ENCODE measurements around the gene CLDN18.

CLDN18 gene

DNA sequence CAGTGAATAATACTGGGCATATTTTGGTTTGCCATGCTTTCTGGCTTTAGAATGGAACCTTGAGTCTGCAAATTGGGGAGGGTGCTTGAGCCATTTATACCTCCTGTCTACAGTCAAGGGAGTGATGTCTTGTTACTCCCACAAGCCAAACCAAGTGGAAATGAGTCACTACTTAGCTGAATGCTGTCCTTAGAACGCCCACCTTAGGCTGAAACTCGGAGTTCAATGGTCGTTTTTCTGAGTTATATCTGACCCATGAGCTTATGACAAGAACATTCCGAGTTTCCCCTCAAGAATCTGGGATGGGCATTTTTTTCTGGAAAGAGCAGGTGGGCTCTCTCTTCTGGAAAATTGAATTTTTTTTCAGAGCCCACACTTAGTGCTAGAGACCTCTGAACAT, 17.4 kb upstream of the CLDN18 start:
- DNase-seq (ENCODE audit: insufficient read length, low spot score) (no peak), FAIRE-seq (no peak)
- no peak for TF ChIP-seq POLR2A (IDR thresholded peaks at IDR 0.05; ENCODE audit: low read depth, low read length)
- no peak for TF ChIP-seq POLR2AphosphoS5 (IDR thresholded peaks at IDR 0.05; ENCODE audit: low read depth, low read length)
- no peak for TF ChIP-seq POU2F2 (IDR thresholded peaks at IDR 0.05; ENCODE audit: low read depth, low read length)
- TF ChIP-seq TAF1 (IDR thresholded peaks at IDR 0.05; ENCODE audit: low read depth, low read length): no peak
- no peak for TF ChIP-seq PAX5 (IDR thresholded peaks at IDR 0.05; ENCODE audit: insufficient read depth, low read length, severe bottlenecking)
- no peak for TF ChIP-seq SPI1 (IDR thresholded peaks at IDR 0.05; ENCODE audit: low read depth, low read length)

DNA sequence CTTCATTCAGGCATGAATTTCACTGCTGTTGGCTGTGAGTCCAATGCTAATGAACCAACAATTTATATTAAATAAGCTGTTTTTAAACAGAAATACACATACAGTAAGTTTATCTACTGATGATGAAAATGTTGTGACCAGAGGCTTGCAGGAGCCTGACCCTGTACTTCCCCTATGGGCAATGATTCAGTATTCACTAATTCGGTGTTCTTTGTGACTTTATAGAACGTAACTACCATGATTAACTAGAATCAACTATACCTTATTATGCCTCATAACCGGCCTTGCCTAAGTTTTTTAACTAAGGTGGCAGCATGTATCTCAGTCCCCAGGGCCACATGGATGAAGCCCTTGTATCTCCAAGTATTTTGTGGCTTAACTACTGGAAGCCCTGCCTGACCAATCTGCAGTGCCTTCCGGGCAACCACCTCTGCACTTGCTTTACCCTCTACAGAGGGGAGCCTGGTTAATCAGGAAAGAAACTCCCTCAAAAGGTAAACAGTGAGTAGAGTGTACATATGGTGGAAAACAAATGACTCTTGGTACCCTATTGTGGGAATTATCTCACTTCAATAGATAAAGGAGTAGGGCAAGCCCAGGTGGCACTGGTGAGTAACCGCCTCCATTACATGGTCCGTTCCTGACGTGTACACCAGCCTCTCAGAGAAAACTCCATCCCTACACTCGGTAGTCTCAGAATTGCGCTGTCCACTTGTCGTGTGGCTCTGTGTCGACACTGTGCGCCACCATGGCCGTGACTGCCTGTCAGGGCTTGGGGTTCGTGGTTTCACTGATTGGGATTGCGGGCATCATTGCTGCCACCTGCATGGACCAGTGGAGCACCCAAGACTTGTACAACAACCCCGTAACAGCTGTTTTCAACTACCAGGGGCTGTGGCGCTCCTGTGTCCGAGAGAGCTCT, 11.6 kb upstream of the CLDN18 start:
- no peak for FAIRE-seq
- TF ChIP-seq SPI1 (IDR thresholded peaks at IDR 0.05; ENCODE audit: low read depth, low read length) (no peak), TAF1 (IDR thresholded peaks at IDR 0.05; ENCODE audit: low read depth, low read length) (no peak), POLR2A (IDR thresholded peaks at IDR 0.05; ENCODE audit: low read depth, low read length) (no peak), PAX5 (IDR thresholded peaks at IDR 0.05; ENCODE audit: insufficient read depth, low read length, severe bottlenecking) (no peak), POLR2AphosphoS5 (IDR thresholded peaks at IDR 0.05; ENCODE audit: low read depth, low read length) (no peak), POU2F2 (IDR thresholded peaks at IDR 0.05; ENCODE audit: low read depth, low read length) (no peak)

DNA sequence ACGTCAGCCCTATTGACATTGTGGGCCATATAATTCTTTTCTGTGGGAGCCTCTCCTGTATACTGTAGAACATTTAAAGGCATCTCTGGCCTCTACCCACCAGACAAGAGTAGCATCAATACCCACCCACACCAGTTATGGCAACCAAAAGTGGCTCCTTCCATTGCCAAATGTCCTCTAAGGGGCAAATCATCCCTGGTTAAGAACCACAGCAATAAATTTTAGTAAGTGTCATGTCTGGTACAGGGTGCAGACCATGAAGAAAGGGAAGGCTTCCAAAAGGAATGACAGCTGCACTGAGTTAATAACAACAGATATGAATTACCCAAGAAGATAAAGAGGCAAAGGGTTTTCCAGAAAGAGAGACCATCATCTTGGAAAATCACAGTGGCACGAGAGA, 6.9 kb upstream of the CLDN18 start:
- no peak for FAIRE-seq
- no peak for DNase-seq (ENCODE audit: insufficient read length, low spot score)
- no peak for TF ChIP-seq POLR2AphosphoS5 (IDR thresholded peaks at IDR 0.05; ENCODE audit: low read depth, low read length)
- TF ChIP-seq POU2F2 (IDR thresholded peaks at IDR 0.05; ENCODE audit: low read depth, low read length): no peak
- no peak for TF ChIP-seq PAX5 (IDR thresholded peaks at IDR 0.05; ENCODE audit: insufficient read depth, low read length, severe bottlenecking)
- TF ChIP-seq POLR2A (IDR thresholded peaks at IDR 0.05; ENCODE audit: low read depth, low read length): no peak
- TF ChIP-seq TAF1 (IDR thresholded peaks at IDR 0.05; ENCODE audit: low read depth, low read length): no peak
- no peak for TF ChIP-seq SPI1 (IDR thresholded peaks at IDR 0.05; ENCODE audit: low read depth, low read length)

More for the DNA sequence above, 11.6 kb upstream of the CLDN18 start:
- no peak for DNase-seq (ENCODE audit: insufficient read length, low spot score)

DNA sequence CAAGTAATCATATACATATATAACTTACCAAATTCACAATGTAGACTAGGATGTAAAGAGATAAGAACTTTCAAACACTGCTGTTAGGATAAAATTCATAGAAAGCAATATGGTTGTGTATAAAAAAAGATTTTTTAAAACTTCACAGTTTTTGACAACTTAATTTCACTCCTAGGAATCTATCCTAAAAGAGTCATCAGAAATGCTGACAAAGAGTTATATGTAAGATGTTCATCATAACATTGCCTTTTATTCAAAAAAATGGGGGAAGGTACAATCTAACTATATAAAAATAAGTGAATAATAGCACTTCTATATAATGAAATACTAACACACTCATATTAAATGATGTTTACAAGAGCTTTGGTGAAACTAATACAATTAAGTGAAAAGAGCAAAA, 4.3 kb upstream of the CLDN18 start:
- no peak for DNase-seq (ENCODE audit: insufficient read length, low spot score)
- TF ChIP-seq POLR2AphosphoS5 (IDR thresholded peaks at IDR 0.05; ENCODE audit: low read depth, low read length) (no peak), SPI1 (IDR thresholded peaks at IDR 0.05; ENCODE audit: low read depth, low read length) (no peak), POLR2A (IDR thresholded peaks at IDR 0.05; ENCODE audit: low read depth, low read length) (no peak), PAX5 (IDR thresholded peaks at IDR 0.05; ENCODE audit: insufficient read depth, low read length, severe bottlenecking) (no peak), TAF1 (IDR thresholded peaks at IDR 0.05; ENCODE audit: low read depth, low read length) (no peak), POU2F2 (IDR thresholded peaks at IDR 0.05; ENCODE audit: low read depth, low read length) (no peak)
- FAIRE-seq: no peak

DNA sequence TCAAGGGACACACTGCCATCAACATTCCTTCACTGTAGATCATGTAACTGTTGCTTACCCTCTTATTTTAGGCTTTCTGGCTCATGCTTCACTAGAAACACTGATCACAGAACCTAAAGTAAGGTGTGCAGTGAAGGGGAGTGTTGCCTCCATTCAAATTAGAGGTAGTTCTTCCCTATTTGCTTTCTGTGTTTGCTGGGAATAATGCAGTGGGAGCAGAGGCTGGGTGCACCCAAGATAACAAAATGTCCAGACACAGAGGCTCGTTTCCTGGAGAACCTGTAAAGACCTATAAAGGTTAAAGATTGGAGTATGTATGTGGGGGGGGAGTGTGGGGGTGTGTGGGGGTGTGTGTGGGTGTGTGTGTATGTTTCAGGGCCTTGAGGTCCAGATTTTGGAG, 2.1 kb upstream of the CLDN18 start:
- FAIRE-seq (no peak), DNase-seq (ENCODE audit: insufficient read length, low spot score) (no peak)
- TF ChIP-seq TAF1 (IDR thresholded peaks at IDR 0.05; ENCODE audit: low read depth, low read length) (no peak), POLR2AphosphoS5 (IDR thresholded peaks at IDR 0.05; ENCODE audit: low read depth, low read length) (no peak), POU2F2 (IDR thresholded peaks at IDR 0.05; ENCODE audit: low read depth, low read length) (no peak), PAX5 (IDR thresholded peaks at IDR 0.05; ENCODE audit: insufficient read depth, low read length, severe bottlenecking) (no peak), SPI1 (IDR thresholded peaks at IDR 0.05; ENCODE audit: low read depth, low read length) (no peak), POLR2A (IDR thresholded peaks at IDR 0.05; ENCODE audit: low read depth, low read length) (no peak)

DNA sequence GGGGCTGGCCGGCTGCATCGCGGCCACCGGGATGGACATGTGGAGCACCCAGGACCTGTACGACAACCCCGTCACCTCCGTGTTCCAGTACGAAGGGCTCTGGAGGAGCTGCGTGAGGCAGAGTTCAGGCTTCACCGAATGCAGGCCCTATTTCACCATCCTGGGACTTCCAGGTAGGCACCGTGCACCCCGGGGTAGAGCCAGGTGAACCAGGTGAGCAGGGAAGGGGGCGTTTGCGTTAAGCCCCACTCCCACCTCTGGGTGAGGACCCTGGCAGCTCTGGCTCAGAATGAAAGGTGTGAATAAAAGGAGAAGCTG, 267 bp downstream of the CLDN18 start:
- DNase-seq (ENCODE audit: insufficient read length, low spot score) (no peak), FAIRE-seq (no peak)
- TF ChIP-seq POU2F2 (IDR thresholded peaks at IDR 0.05; ENCODE audit: low read depth, low read length) (no peak), SPI1 (IDR thresholded peaks at IDR 0.05; ENCODE audit: low read depth, low read length) (no peak), POLR2A (IDR thresholded peaks at IDR 0.05; ENCODE audit: low read depth, low read length) (no peak), TAF1 (IDR thresholded peaks at IDR 0.05; ENCODE audit: low read depth, low read length) (no peak), POLR2AphosphoS5 (IDR thresholded peaks at IDR 0.05; ENCODE audit: low read depth, low read length) (no peak), PAX5 (IDR thresholded peaks at IDR 0.05; ENCODE audit: insufficient read depth, low read length, severe bottlenecking) (no peak)

DNA sequence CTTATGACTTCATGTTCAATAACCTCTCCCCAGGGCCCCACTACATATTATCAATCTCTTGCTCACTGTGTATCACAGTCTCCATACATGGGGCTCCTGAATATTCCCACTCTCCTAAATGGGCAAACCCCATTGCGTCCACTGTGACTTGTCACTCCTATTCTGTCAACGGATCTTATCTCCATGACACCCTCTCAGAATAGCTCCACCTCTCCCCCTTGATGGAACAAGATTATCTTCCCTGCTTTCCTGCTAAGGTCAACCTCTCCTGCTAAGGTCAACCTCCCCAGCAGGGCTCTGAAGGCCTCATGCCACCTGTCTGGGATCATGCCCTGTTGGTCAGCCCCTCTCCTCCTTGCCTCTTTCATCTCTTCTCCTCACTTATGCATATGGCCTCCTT, 1.8 kb downstream of the CLDN18 start:
- FAIRE-seq: no peak
- TF ChIP-seq POU2F2 (IDR thresholded peaks at IDR 0.05; ENCODE audit: low read depth, low read length): no peak
- no peak for TF ChIP-seq PAX5 (IDR thresholded peaks at IDR 0.05; ENCODE audit: insufficient read depth, low read length, severe bottlenecking)
- TF ChIP-seq POLR2AphosphoS5 (IDR thresholded peaks at IDR 0.05; ENCODE audit: low read depth, low read length): no peak
- no peak for TF ChIP-seq SPI1 (IDR thresholded peaks at IDR 0.05; ENCODE audit: low read depth, low read length)
- TF ChIP-seq TAF1 (IDR thresholded peaks at IDR 0.05; ENCODE audit: low read depth, low read length): no peak
- TF ChIP-seq POLR2A (IDR thresholded peaks at IDR 0.05; ENCODE audit: low read depth, low read length): no peak
- no peak for DNase-seq (ENCODE audit: insufficient read length, low spot score)

DNA sequence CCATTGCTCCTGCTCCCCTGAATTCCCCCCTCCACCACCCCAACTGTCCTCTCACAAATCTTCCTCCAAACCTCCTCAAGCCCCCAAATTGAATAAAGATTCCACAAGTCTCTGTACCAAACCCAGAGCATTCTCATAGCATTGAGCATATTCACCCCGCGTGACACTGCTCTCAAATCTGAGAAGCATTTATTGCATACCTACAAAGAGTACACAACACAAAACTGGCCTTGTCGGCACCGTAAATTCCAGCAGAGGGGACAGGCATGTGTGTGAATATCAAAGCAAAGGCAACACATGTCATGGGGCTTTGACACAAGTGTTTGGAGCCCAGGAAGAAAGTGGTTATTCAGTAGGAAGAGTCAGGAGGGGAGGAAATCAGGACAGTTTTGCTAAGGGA, 2.6 kb downstream of the CLDN18 start:
- DNase-seq (ENCODE audit: insufficient read length, low spot score): no peak
- no peak for FAIRE-seq
- TF ChIP-seq POLR2AphosphoS5 (IDR thresholded peaks at IDR 0.05; ENCODE audit: low read depth, low read length) (no peak), POU2F2 (IDR thresholded peaks at IDR 0.05; ENCODE audit: low read depth, low read length) (no peak), PAX5 (IDR thresholded peaks at IDR 0.05; ENCODE audit: insufficient read depth, low read length, severe bottlenecking) (no peak), POLR2A (IDR thresholded peaks at IDR 0.05; ENCODE audit: low read depth, low read length) (no peak), TAF1 (IDR thresholded peaks at IDR 0.05; ENCODE audit: low read depth, low read length) (no peak), SPI1 (IDR thresholded peaks at IDR 0.05; ENCODE audit: low read depth, low read length) (no peak)

DNA sequence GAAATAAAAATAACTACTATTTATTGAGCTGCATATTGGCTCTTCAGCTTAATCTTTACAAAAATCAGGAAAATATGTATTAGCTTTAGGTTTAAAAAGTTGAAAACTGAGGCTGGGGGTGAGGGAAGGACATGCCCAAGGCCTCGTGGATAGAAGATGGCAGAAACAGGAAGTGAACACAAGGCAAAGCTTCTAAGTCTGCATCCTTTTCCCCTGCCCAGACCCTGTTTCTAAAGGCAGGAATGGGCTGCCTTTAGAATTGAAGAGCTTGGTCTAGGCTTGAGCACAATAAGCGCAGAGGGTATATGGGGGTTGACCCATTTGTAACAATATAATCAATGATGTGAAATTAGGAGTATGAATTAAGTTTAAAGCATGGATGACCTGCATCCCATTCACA, 6.1 kb downstream of the CLDN18 start:
- peak; percentile 63 for TF ChIP-seq SPI1 (IDR thresholded peaks at IDR 0.05; ENCODE audit: low read depth, low read length)
- no peak for TF ChIP-seq PAX5 (IDR thresholded peaks at IDR 0.05; ENCODE audit: insufficient read depth, low read length, severe bottlenecking)
- no peak for TF ChIP-seq TAF1 (IDR thresholded peaks at IDR 0.05; ENCODE audit: low read depth, low read length)
- TF ChIP-seq POLR2A (IDR thresholded peaks at IDR 0.05; ENCODE audit: low read depth, low read length): no peak
- TF ChIP-seq POU2F2 (IDR thresholded peaks at IDR 0.05; ENCODE audit: low read depth, low read length): no peak
- no peak for DNase-seq (ENCODE audit: insufficient read length, low spot score)
- no peak for FAIRE-seq

Data from GM12891 (cell line).